Activated B cell treated with CpG ODN at 0.5 μM for 24 hours (primary cell): ENCODE measurements around the gene NUMB. TPM values are rescaled to one million over a fixed set of nuclear protein-coding genes. Genes with fewer than 3 reads are reported as not detected.

Source experiments
- ATAC-seq: fragments of 200-7000 bp; cut with Tn5 transposase; one replicate; pipeline ENCODE4 v1.10.0; 2021; ENCODE audit warnings: low read depth, mild to moderate bottlenecking, moderate library complexity
- CTCF ChIA-PET: fragments of 350-600 bp; sonication (Branson Sonifier 250); formaldehyde crosslinking; loops from one replicate; lab custom pipeline; 2021; ENCODE audit warnings: antibody characterized with exemption; lab: Charles Lee
- POLR2A ChIA-PET: fragments of 350-600 bp; sonication (Branson Sonifier 250); formaldehyde crosslinking; loops from one replicate; lab custom pipeline; 2021; ENCODE audit warnings: antibody characterized with exemption; lab: Charles Lee
- DNase-seq: peaks from one replicate; pipeline ENCODE4 v3.0.0; 2022
- H3K27ac Mint-ChIP-seq: one replicate; pipeline ENCODE4 v1.8.0; 2020; ENCODE audit warnings: mixed read lengths
- H3K27me3 Mint-ChIP-seq: one replicate; pipeline ENCODE4 v1.8.0; 2021; ENCODE audit warnings: mixed read lengths
- H3K36me3 Mint-ChIP-seq: one replicate; pipeline ENCODE4 v1.8.0; 2021; ENCODE audit warnings: low read depth, mixed read lengths
- H3K4me1 Mint-ChIP-seq: one replicate; pipeline ENCODE4 v1.8.0; 2021; ENCODE audit warnings: mixed read lengths
- H3K4me3 Mint-ChIP-seq: one replicate; pipeline ENCODE4 v1.8.0; 2020; ENCODE audit warnings: mild to moderate bottlenecking, mixed read lengths
- H3K9me3 Mint-ChIP-seq: one replicate; pipeline ENCODE4 v1.8.0; 2020; ENCODE audit warnings: mixed read lengths
- CTCF ChIP-seq: fragments of 200-600 bp; IDR thresholded peaks from one replicate; pipeline ENCODE4 v1.8.0; 2022; ENCODE audit warnings: antibody characterized with exemption, mild to moderate bottlenecking
- intact Hi-C: fragments of 100-400 bp; cut with micrococcal nuclease; formaldehyde crosslinking; loops from one replicate; pipeline ENCODE4 v1.15.1; 2024
- total RNA-seq: library from RNA; stranded (reverse); gene quantifications from 2 replicates; pipeline ENCODE4 v1.2.3, GENCODE V29; 2022

Gene NUMB
- total RNA-seq, 1 donor from 2014 or later, result 71.4 TPM

- H3K9me3 Mint-ChIP-seq, result no peaks in the 10 kb centered on the region
- no peak for TF ChIP-seq CTCF
- POLR2A ChIA-PET, result interaction anchor here (0.6 kb wide), 1 partner anchor 19 kb away, joined by 3 read pairs; no protein-coding TSS in a partner anchor
These were observed 192.0 kb downstream of the NUMB start for GRCh38 chr14:73266317-73266716.

GRCh38 chr14:73265721-73266046 is 192.7 kb downstream of the NUMB start:
- no peaks in the 10 kb centered on the region for H3K9me3 Mint-ChIP-seq
- no peak for TF ChIP-seq CTCF
- H3K27me3 Mint-ChIP-seq, result peaks cover 2% of the 10 kb centered on the region
- intact Hi-C loops, result no loop called here
- ATAC-seq, result no peak
- peaks cover 18% of the 10 kb centered on the region for H3K4me1 Mint-ChIP-seq
- no peak overlapping the region for H3K27ac Mint-ChIP-seq
- ChIA-PET POLR2A (no interaction called here), CTCF (no interaction called here)
- H3K4me3 Mint-ChIP-seq, result no peak overlapping the region
- no peak for DNase-seq
- H3K36me3 Mint-ChIP-seq, result no peaks in the 10 kb centered on the region

More at GRCh38 chr14:73266317-73266716, 192.0 kb downstream of the NUMB start:
- Mint-ChIP-seq H3K27me3 (peaks cover 2% of the 10 kb centered on the region), H3K4me1 (peaks cover 21% of the 10 kb centered on the region), H3K27ac (no peak overlapping the region), H3K36me3 (no peaks in the 10 kb centered on the region), H3K4me3 (no peak overlapping the region)
- intact Hi-C loops, result no loop called here
- DNase-seq, result no peak
- no peak for ATAC-seq
- CTCF ChIA-PET, result no interaction called here

GRCh38 chr14:73264885-73265720 is 193.2 kb downstream of the NUMB start:
- H3K9me3 Mint-ChIP-seq, result no peaks in the 10 kb centered on the region
- ATAC-seq (no peak), DNase-seq (no peak)
- H3K27me3 Mint-ChIP-seq, result peaks cover 2% of the 10 kb centered on the region
- intact Hi-C loops, result no loop called here
- no peak overlapping the region for H3K4me3 Mint-ChIP-seq
- peaks cover 12% of the 10 kb centered on the region for H3K4me1 Mint-ChIP-seq
- no peak overlapping the region for H3K27ac Mint-ChIP-seq
- CTCF ChIA-PET, result no interaction called here
- no peak for TF ChIP-seq CTCF
- POLR2A ChIA-PET, result no interaction called here
- no peaks in the 10 kb centered on the region for H3K36me3 Mint-ChIP-seq

GRCh38 chr14:73264080-73264884 is 194.1 kb downstream of the NUMB start:
- peaks cover 4% of the 10 kb centered on the region for H3K4me1 Mint-ChIP-seq
- DNase-seq, result no peak
- ChIA-PET CTCF (no interaction called here), POLR2A (no interaction called here)
- intact Hi-C loops, result no loop called here
- H3K36me3 Mint-ChIP-seq, result no peaks in the 10 kb centered on the region
- no peak for ATAC-seq
- no peak overlapping the region for H3K4me3 Mint-ChIP-seq
- peaks cover 2% of the 10 kb centered on the region for H3K27me3 Mint-ChIP-seq
- no peak overlapping the region for H3K27ac Mint-ChIP-seq
- no peaks in the 10 kb centered on the region for H3K9me3 Mint-ChIP-seq
- no peak for TF ChIP-seq CTCF

- POLR2A ChIA-PET, result interaction anchor here (0.5 kb wide), 1 partner anchor 9 kb away, joined by 3 read pairs; no protein-coding TSS in a partner anchor
- no peaks in the 10 kb centered on the region for H3K36me3 Mint-ChIP-seq
- no peak overlapping the region for H3K27ac Mint-ChIP-seq
- H3K9me3 Mint-ChIP-seq, result no peaks in the 10 kb centered on the region
- CTCF ChIA-PET, result no interaction called here
- no peak for ATAC-seq
- H3K4me3 Mint-ChIP-seq, result no peak overlapping the region
- intact Hi-C loops, result no loop called here
- no peak for TF ChIP-seq CTCF
- H3K4me1 Mint-ChIP-seq, result no peaks in the 10 kb centered on the region
- peaks cover 2% of the 10 kb centered on the region for H3K27me3 Mint-ChIP-seq
- DNase-seq, result no peak
These were observed 194.7 kb downstream of the NUMB start for GRCh38 chr14:73263606-73264005.
